Breast epithelium (tissue), 4 donors: Measurements from ENCODE around the gene CABLES2. TPM values are rescaled to one million over a fixed set of nuclear protein-coding genes. Genes with fewer than 3 reads are reported as not detected.

Experiments
- DNase-seq, 2 donors: peaks; one replicate each; pipeline ENCODE4 v3.0.0-alpha.2; 2019; ENCODE audit warnings: low spot score in 2 of 2
- H3K27ac ChIP-seq, 2 donors: fragments of 200-600 bp; sonication (generic) in 1 of 2; one replicate each; pipeline ENCODE4 v1.5.1; 2016 to 2019; ENCODE audit warnings: mild to moderate bottlenecking in 1 of 2
- H3K27me3 ChIP-seq, 2 donors: fragments of 200-600 bp; sonication (generic) in 1 of 2; one replicate each; pipeline versions ENCODE4 v1.5.1 to v1.6.0; 2017 to 2019; ENCODE audit warnings: control low read depth in 1 of 2, mild to moderate bottlenecking in 1 of 2
- H3K36me3 ChIP-seq: fragments of 200-600 bp; one replicate; pipeline ENCODE4 v1.5.1; 2019
- H3K4me1 ChIP-seq, 2 donors: fragments of 200-600 bp; sonication (generic); one replicate each; pipeline ENCODE4 v1.5.1; 2016 to 2019; ENCODE audit warnings: control low read depth in 1 of 2
- H3K4me3 ChIP-seq, 3 donors: fragments of 200-600 bp; sonication (generic); 1 replicate in 2 of 3; 2 replicates in 1 of 3; pipeline ENCODE4 v1.5.1; 2016 to 2019; ENCODE audit warnings: mild to moderate bottlenecking in 3 of 3, moderate library complexity in 2 of 3
- H3K9me3 ChIP-seq, 2 donors: fragments of 200-600 bp; sonication (generic) in 1 of 2; one replicate each; pipeline ENCODE4 v1.5.1; 2016 to 2019; ENCODE audit warnings: control low read depth in 1 of 2
- CTCF ChIP-seq, 3 donors: fragments of 450-650 bp; IDR thresholded peaks; one replicate each; pipeline ENCODE4 v1.5.1; 2016 to 2017; ENCODE audit warnings: antibody characterized with exemption in 3 of 3, mild to moderate bottlenecking in 3 of 3, moderate library complexity in 3 of 3
- POLR2A ChIP-seq: fragments of 450-650 bp; IDR thresholded peaks from one replicate; pipeline ENCODE4 v1.6.1; 2016; ENCODE audit warnings: antibody characterized with exemption, mild to moderate bottlenecking, moderate library complexity
- POLR2AphosphoS5 ChIP-seq, 3 donors: sonication (generic); formaldehyde crosslinking; IDR thresholded peaks; one replicate each; pipeline ENCODE4 v1.6.1; 2017; ENCODE audit warnings: antibody characterized with exemption in 3 of 3
- intact Hi-C: fragments of 100-400 bp; cut with DNase I; formaldehyde crosslinking; loops from one replicate; pipeline ENCODE4 v1.15.1; 2023; ENCODE audit warnings: low total_unique reads
- total RNA-seq, 3 donors: library from RNA; depleted of rRNA; stranded (reverse); fragments of >200 nt; gene quantifications; one replicate each; pipeline ENCODE4 v1.1.0, GENCODE V29; 2016

CABLES2 gene
- total RNA-seq, 3 donors from 2014 or later: 1.8 to 3.2 (median 2.9) TPM

GRCh38 chr20:62353289-62354030 lies 53.6 kb downstream of the CABLES2 start:
- no peak for DNase-seq
- H3K4me3 ChIP-seq: no peak overlapping the region
- TF ChIP-seq POLR2AphosphoS5 (IDR thresholded peaks at IDR 0.05): no peak
- no peak for TF ChIP-seq POLR2A
- no peak for TF ChIP-seq CTCF (IDR thresholded peaks at IDR 0.05)
- H3K36me3 ChIP-seq: no peaks in the 10 kb centered on the region
- H3K4me1 ChIP-seq: peaks cover 33 to 40% of the 10 kb centered on the region in 2 donors
- H3K27me3 ChIP-seq: no peaks in the 10 kb centered on the region
- intact Hi-C loops: no loop called here
- H3K27ac ChIP-seq: peak overlapping the region; percentile 78 to 86
- H3K9me3 ChIP-seq: no peaks in the 10 kb centered on the region

GRCh38 chr20:62352402-62353288 lies 54.4 kb downstream of the CABLES2 start:
- no peaks in the 10 kb centered on the region for H3K36me3 ChIP-seq
- H3K27ac ChIP-seq: peak overlapping the region; percentile 78 to 86
- no peak for TF ChIP-seq POLR2A
- TF ChIP-seq CTCF (IDR thresholded peaks at IDR 0.05): peak in 2 of 3 donors; percentile 13 to 54
- TF ChIP-seq POLR2AphosphoS5 (IDR thresholded peaks at IDR 0.05): peak; percentile 41 to 49 (median 45)
- intact Hi-C loops: no loop called here
- H3K9me3 ChIP-seq: no peaks in the 10 kb centered on the region
- peak; percentile 90 to 92 for DNase-seq
- H3K4me3 ChIP-seq: no peak overlapping the region
- H3K4me1 ChIP-seq: peaks cover 24 to 32% of the 10 kb centered on the region in 2 donors
- H3K27me3 ChIP-seq: no peaks in the 10 kb centered on the region

DNA sequence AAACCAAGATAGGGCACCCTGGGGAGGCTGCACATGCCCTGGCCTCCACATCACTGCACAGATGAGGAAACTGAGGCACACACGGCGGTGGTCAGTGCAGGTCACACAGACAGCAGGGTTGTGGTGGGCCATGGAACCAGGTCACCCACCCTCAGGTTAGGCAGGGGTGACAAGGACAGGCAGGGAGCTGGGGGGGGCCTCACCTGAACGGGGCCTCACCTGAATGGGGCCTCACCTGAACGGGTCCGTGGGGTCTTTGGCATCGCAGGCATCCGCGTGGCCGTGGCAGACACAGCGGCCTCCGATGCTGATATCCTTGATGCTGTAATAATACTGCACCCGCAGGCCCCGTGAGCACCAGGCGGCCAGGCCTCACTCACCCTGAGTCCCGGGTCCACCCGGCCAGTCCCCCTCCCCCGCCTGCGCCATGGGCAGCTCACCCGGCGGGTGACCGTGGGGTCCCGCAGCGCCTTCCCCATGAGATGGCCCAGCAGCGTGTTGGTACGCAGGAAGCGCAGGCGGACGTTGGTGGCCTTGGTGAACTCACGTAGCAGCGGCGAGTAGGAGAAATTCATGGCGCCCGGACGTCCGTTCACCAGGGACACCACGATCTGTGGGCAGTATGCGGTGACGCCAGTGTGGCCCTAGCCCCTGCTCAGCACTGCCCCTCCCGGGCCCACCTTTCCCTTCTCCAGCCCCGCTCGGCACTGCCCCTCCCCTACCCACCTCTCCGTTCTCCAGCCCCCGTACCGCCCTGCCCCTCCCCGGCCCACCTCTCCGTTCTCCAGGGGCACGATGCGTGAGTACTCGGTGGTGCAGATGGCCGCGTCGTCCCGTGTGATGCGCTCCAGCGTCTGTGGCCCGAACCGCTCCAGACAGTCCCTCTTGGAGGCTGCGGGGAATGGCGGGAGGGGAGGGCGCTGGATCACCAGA lies 55.4 kb downstream of the CABLES2 start:
- Histone ChIP-seq H3K36me3 (no peaks in the 10 kb centered on the region), H3K4me3 (no peak overlapping the region), H3K9me3 (no peaks in the 10 kb centered on the region), H3K27ac (peak overlapping the region; percentile 78 to 86), H3K4me1 (peaks cover 19 to 25% of the 10 kb centered on the region in 2 donors), H3K27me3 (no peaks in the 10 kb centered on the region)
- intact Hi-C loops: no loop called here
- no peak for DNase-seq
- no peak for TF ChIP-seq POLR2AphosphoS5 (IDR thresholded peaks at IDR 0.05)
- TF ChIP-seq POLR2A: no peak
- no peak for TF ChIP-seq CTCF (IDR thresholded peaks at IDR 0.05)

DNA sequence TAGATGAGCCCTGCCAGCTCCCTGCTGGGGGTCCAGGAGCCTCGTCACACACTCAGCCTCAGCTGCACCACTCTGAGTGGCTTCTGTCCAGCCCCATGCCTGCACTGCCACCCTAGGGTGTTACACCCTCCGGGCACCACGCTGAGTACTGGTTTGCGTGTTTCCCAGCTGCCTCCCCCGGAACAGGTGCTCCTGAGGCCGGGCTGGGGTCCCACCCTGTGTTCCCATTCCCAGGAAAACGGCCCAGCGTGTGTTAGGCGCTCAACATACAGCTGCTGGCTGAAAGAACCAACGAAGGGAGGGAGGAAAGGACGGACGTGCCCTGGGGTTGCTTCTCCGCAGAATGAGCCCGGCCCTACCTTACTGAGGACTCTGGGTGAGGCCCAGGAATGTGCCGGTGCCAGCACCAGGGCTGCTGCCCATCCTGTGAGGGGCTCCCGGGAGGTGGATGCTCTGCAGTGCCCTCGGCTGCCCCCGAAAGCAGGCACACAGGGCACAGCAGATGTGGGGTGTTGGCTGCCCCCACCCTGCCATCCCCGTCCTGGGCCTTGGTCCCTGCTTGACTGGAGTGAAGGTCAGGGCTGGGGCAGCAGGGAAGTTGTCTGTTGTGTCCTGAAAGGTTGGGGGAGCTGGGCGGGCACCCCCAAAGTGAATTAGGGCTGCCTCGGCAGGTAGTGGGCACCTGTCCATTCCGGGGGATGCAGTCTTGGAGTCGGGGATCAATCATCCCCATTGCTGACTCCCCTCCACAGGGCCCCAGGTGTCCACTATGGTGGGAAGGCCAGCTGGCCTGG lies 56.3 kb downstream of the CABLES2 start:
- intact Hi-C loops: no loop called here

More for the DNA sequence above, 56.3 kb downstream of the CABLES2 start:
- H3K9me3 ChIP-seq: no peaks in the 10 kb centered on the region
- DNase-seq: no peak
- no peak for TF ChIP-seq POLR2AphosphoS5 (IDR thresholded peaks at IDR 0.05)
- TF ChIP-seq CTCF (IDR thresholded peaks at IDR 0.05): no peak
- TF ChIP-seq POLR2A: no peak
- H3K4me1 ChIP-seq: peaks cover 13 to 18% of the 10 kb centered on the region in 2 donors
- no peaks in the 10 kb centered on the region for H3K27me3 ChIP-seq
- no peaks in the 10 kb centered on the region for H3K36me3 ChIP-seq
- H3K4me3 ChIP-seq: no peak overlapping the region
- peak overlapping the region; percentile 50 to 63 for H3K27ac ChIP-seq
